ENCODE results near the gene FAM13A. TPM values are rescaled to one million over a fixed set of nuclear protein-coding genes. Genes with fewer than 3 reads are reported as not detected.

FAM13A gene
- total RNA-seq, 1 experiment from 2014 or later = 26.7 TPM

DNA sequence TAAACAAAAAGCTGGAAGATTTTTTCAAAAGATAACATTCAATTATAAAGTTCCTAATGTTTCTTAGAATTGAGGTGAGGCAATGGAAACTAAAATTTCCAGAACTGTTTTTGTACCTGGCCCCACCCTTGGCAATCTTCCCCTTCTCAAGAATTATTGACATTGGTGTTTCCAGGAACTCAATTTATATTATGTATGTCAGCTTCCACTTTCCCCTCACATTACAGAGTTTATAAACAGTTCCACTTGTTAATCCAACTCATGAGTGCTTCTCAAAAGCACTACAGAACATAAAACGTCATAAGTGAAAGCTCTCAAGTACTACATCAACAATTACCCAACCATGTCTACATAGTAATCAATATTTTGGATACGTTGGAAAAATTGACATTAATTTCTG, 107.4 kb downstream of the FAM13A start:
- H3K27ac ChIP-seq = no peak overlapping the region
- H3K9me3 ChIP-seq (ENCODE audit: insufficient read depth, low read depth) = no peaks in the 10 kb centered on the region
- H3F3A ChIP-seq (ENCODE audit: insufficient read depth, low read depth) = no peaks in the 10 kb centered on the region
- DNase-seq = no peak
- no peak overlapping the region for H3K4me2 ChIP-seq
- no peaks in the 10 kb centered on the region for H3K4me1 ChIP-seq (replicated peaks; ENCODE audit: insufficient read depth)
- BruUV-seq (replicated peaks) = no TSS peak
- no peaks in the 10 kb centered on the region for H3K27me3 ChIP-seq (ENCODE audit: insufficient read depth, low read depth)
- no peaks in the 10 kb centered on the region for H3K36me3 ChIP-seq (ENCODE audit: low read depth)
- no peak for TF ChIP-seq EZH2 (IDR thresholded peaks at IDR 0.05; ENCODE audit: low read depth)
- TF ChIP-seq, protein P1, sequence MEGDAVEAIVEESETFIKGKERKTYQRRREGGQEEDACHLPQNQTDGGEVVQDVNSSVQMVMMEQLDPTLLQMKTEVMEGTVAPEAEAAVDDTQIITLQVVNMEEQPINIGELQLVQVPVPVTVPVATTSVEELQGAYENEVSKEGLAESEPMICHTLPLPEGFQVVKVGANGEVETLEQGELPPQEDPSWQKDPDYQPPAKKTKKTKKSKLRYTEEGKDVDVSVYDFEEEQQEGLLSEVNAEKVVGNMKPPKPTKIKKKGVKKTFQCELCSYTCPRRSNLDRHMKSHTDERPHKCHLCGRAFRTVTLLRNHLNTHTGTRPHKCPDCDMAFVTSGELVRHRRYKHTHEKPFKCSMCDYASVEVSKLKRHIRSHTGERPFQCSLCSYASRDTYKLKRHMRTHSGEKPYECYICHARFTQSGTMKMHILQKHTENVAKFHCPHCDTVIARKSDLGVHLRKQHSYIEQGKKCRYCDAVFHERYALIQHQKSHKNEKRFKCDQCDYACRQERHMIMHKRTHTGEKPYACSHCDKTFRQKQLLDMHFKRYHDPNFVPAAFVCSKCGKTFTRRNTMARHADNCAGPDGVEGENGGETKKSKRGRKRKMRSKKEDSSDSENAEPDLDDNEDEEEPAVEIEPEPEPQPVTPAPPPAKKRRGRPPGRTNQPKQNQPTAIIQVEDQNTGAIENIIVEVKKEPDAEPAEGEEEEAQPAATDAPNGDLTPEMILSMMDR (conservative IDR thresholded peaks at IDR 0.05) = no peak
- intact Hi-C loops (cut with micrococcal nuclease; ENCODE audit: unreplicated experiment) = no loop called here
- no peaks in the 10 kb centered on the region for H3K9me2 ChIP-seq (ENCODE audit: insufficient read depth)
- ChIA-PET POLR2A (ENCODE audit: unreplicated experiment) (no interaction called here), CTCF (no interaction called here)
- H3K79me2 ChIP-seq (ENCODE audit: low read depth) = no peaks in the 10 kb centered on the region
- H4K20me1 ChIP-seq (ENCODE audit: insufficient read depth) = no peaks in the 10 kb centered on the region
- no peak overlapping the region for H3K4me3 ChIP-seq
- no peak overlapping the region for H2AFZ ChIP-seq

DNA sequence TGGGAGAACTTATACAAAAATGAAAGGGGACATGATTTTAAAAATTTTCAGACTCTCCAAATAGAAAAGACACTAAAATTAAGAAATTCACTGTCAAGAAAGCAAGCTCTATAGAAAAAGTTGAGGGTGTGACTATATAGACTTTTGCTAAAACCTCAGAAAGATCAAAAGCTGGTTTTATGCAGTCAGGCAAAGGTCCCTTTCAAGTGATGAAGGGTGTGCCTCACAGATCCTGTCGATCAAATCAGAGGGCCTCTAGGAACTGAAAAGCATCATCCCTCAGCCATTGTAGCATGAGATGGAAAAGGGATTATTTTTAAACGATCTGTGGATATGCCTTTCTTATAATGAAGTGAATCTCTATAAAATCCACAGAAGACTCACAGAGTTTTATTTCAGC, 116.5 kb downstream of the FAM13A start:
- Histone ChIP-seq H3K4me2 (no peak overlapping the region), H4K20me1 (ENCODE audit: insufficient read depth) (no peaks in the 10 kb centered on the region), H3K9me2 (ENCODE audit: insufficient read depth) (no peaks in the 10 kb centered on the region), H3K79me2 (ENCODE audit: low read depth) (no peaks in the 10 kb centered on the region), H3K36me3 (ENCODE audit: low read depth) (no peaks in the 10 kb centered on the region), H3K27ac (no peak overlapping the region), H3K9me3 (ENCODE audit: insufficient read depth, low read depth) (no peaks in the 10 kb centered on the region), H2AFZ (no peak overlapping the region), H3K4me1 (replicated peaks; ENCODE audit: insufficient read depth) (peaks cover 23% of the 10 kb centered on the region), H3F3A (ENCODE audit: insufficient read depth, low read depth) (peaks cover 5% of the 10 kb centered on the region; the same call in 1 of the 2 replicates), H3K4me3 (no peak overlapping the region), H3K27me3 (ENCODE audit: insufficient read depth, low read depth) (no peaks in the 10 kb centered on the region)
- no TSS peak for BruUV-seq (replicated peaks)
- no peak for DNase-seq
- ChIA-PET POLR2A (ENCODE audit: unreplicated experiment) (no interaction called here), CTCF (no interaction called here)
- TF ChIP-seq, protein P1 (conservative IDR thresholded peaks at IDR 0.05) = no peak
- TF ChIP-seq EZH2 (IDR thresholded peaks at IDR 0.05; ENCODE audit: low read depth) = no peak
- intact Hi-C loops (cut with micrococcal nuclease; ENCODE audit: unreplicated experiment) = no loop called here

DNA sequence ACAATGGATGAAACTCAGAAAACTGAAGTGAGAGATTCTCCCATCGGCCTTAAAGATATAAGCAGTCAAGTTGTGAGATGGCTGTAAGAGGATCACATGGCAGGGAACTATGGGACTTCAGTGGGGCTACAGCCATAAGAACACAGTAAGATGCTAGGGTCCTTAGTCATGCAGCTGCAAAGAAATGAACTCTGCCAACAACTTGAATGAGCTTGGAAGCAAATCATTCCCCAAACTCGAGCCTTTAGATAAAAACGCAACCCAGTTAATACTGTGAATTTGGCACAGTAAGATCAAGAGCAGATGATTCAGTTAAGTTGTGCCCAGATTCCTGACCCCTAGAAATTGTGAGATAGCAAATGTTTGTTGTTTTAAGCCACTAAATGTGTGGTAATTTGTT, 117.3 kb downstream of the FAM13A start:
- Histone ChIP-seq H3F3A (ENCODE audit: insufficient read depth, low read depth) (peaks cover 5% of the 10 kb centered on the region; the same call in 1 of the 2 replicates), H3K4me3 (no peak overlapping the region), H3K9me2 (ENCODE audit: insufficient read depth) (no peaks in the 10 kb centered on the region), H3K36me3 (ENCODE audit: low read depth) (no peaks in the 10 kb centered on the region), H3K79me2 (ENCODE audit: low read depth) (no peaks in the 10 kb centered on the region), H4K20me1 (ENCODE audit: insufficient read depth) (no peaks in the 10 kb centered on the region), H3K4me2 (no peak overlapping the region), H3K27ac (no peak overlapping the region), H3K4me1 (replicated peaks; ENCODE audit: insufficient read depth) (peaks cover 23% of the 10 kb centered on the region), H3K27me3 (ENCODE audit: insufficient read depth, low read depth) (no peaks in the 10 kb centered on the region), H3K9me3 (ENCODE audit: insufficient read depth, low read depth) (no peaks in the 10 kb centered on the region), H2AFZ (no peak overlapping the region)
- DNase-seq = no peak
- ChIA-PET POLR2A (ENCODE audit: unreplicated experiment) (no interaction called here), CTCF (no interaction called here)
- BruUV-seq (replicated peaks) = no TSS peak
- intact Hi-C loops (cut with micrococcal nuclease; ENCODE audit: unreplicated experiment) = loop anchor here (5.0 kb wide), 1 partner anchor 83 kb away; no protein-coding TSS in a partner anchor
- TF ChIP-seq, protein P1 (conservative IDR thresholded peaks at IDR 0.05) = no peak
- no peak for TF ChIP-seq EZH2 (IDR thresholded peaks at IDR 0.05; ENCODE audit: low read depth)

Data from PC-9 (cell line).